GM23338 (cell line): ENCODE data around the gene THUMPD2. TPM values are rescaled to one million over a fixed set of nuclear protein-coding genes. Genes with fewer than 3 reads are reported as not detected.

Source experiments
- ATAC-seq: fragments of 200-7000 bp; cut with Tn5 transposase; 3 replicates; pipeline ENCODE4 v1.9.1; 2020
- DNase-seq: peaks from one replicate; pipeline ENCODE4 v3.0.0-alpha.2; 2015; ENCODE audit warnings: low spot score
- H2AFZ ChIP-seq: fragments of 200-600 bp; sonication (generic); 2 replicates; pipeline ENCODE4 v1.8.0; 2016; ENCODE audit warnings: antibody characterized with exemption, mild to moderate bottlenecking, moderate library complexity
- H3F3A ChIP-seq: fragments of 200-600 bp; sonication (generic); replicated peaks from 2 replicates; pipeline ENCODE4 v1.8.0; 2017; ENCODE audit warnings: antibody characterized with exemption, mixed run types, low read depth
- H3K27ac ChIP-seq: fragments of 200-600 bp; sonication (generic); 2 replicates; pipeline ENCODE4 v1.6.1; 2016; ENCODE audit warnings: low read depth
- H3K27me3 ChIP-seq: fragments of 200-600 bp; sonication (generic); 2 replicates; pipeline ENCODE4 v1.8.0; 2016; ENCODE audit warnings: mild to moderate bottlenecking, mixed run types, moderate library complexity; ENCODE audit not compliant: insufficient read depth
- H3K36me3 ChIP-seq: fragments of 200-600 bp; sonication (generic); 2 replicates; pipeline ENCODE4 v1.8.0; 2016; ENCODE audit warnings: mild to moderate bottlenecking; ENCODE audit not compliant: insufficient read depth
- H3K4me1 ChIP-seq: fragments of 200-600 bp; sonication (generic); 2 replicates; pipeline ENCODE4 v1.8.0; 2016; ENCODE audit warnings: mild to moderate bottlenecking, moderate library complexity; ENCODE audit not compliant: insufficient read depth
- H3K4me2 ChIP-seq: fragments of 200-600 bp; sonication (generic); 2 replicates; pipeline ENCODE4 v1.7.1; 2017; ENCODE audit warnings: mixed run types
- H3K4me3 ChIP-seq: fragments of 200-600 bp; sonication (generic); 2 replicates; pipeline ENCODE4 v1.6.1; 2016; ENCODE audit warnings: mixed run types
- H3K79me2 ChIP-seq: fragments of 200-600 bp; sonication (generic); replicated peaks from 2 replicates; pipeline ENCODE4 v1.8.0; 2017; ENCODE audit warnings: mild to moderate bottlenecking; ENCODE audit not compliant: insufficient read depth
- H3K9me2 ChIP-seq: fragments of 200-600 bp; sonication (generic); 2 replicates; pipeline ENCODE4 v1.8.0; 2017; ENCODE audit not compliant: insufficient read depth
- H4K20me1 ChIP-seq: fragments of 200-600 bp; sonication (generic); replicated peaks from 2 replicates; pipeline ENCODE4 v1.8.0; 2017; ENCODE audit warnings: mild to moderate bottlenecking; ENCODE audit not compliant: insufficient read depth
- H3K27ac Mint-ChIP-seq: 2 replicates; pipeline ENCODE4 v1.8.0; 2020; ENCODE audit warnings: inconsistent platforms, mild to moderate bottlenecking, moderate library complexity, mixed read lengths
- H3K27me3 Mint-ChIP-seq: 3 replicates; pipeline ENCODE4 v1.8.0; 2022; ENCODE audit warnings: low read depth, mild to moderate bottlenecking, moderate library complexity, mixed read lengths, inconsistent platforms; ENCODE audit not compliant: insufficient read depth, poor library complexity
- H3K36me3 Mint-ChIP-seq: 3 replicates; pipeline ENCODE4 v1.8.0; 2021; ENCODE audit warnings: low read depth, mild to moderate bottlenecking, inconsistent platforms, moderate library complexity, mixed read lengths
- H3K4me1 Mint-ChIP-seq: 3 replicates; pipeline ENCODE4 v1.8.0; 2020; ENCODE audit warnings: mild to moderate bottlenecking, inconsistent platforms, mixed read lengths
- H3K4me3 Mint-ChIP-seq: 3 replicates; pipeline ENCODE4 v1.8.0; 2021; ENCODE audit warnings: moderate library complexity, mild to moderate bottlenecking, inconsistent platforms, mixed read lengths
- H3K9me3 Mint-ChIP-seq: 3 replicates; pipeline ENCODE4 v1.8.0; 2020; ENCODE audit warnings: moderate library complexity, mild to moderate bottlenecking, inconsistent platforms, mixed read lengths
- CREB1 ChIP-seq: fragments of 250-450 bp; sonication (Bioruptor Pico); IDR thresholded peaks from 2 replicates; pipeline ENCODE4 v1.5.0; 2020; ENCODE audit warnings: low read depth, mild to moderate bottlenecking, moderate library complexity
- CTCF ChIP-seq, 2 experiments: fragments of 200-600 bp in 1 of 2; sonication (generic) in 1 of 2; conservative IDR thresholded peaks; 2 replicates each; pipeline versions ENCODE4 v1.5.1 to v1.6.1; 2016 to 2017; ENCODE audit warnings: antibody characterized with exemption in 2 of 2, low read depth in 2 of 2, mild to moderate bottlenecking in 2 of 2, moderate library complexity in 1 of 2
- ETS1 ChIP-seq: IDR thresholded peaks from 2 replicates; pipeline ENCODE4 v1.6.1; 2016; ENCODE audit warnings: antibody characterized with exemption
- EZH2 ChIP-seq: fragments of 200-600 bp; sonication (generic); IDR thresholded peaks from one replicate; pipeline ENCODE4 v1.8.0; 2017; ENCODE audit warnings: antibody characterized with exemption, mild to moderate bottlenecking, low read depth; ENCODE audit not compliant: unreplicated experiment
- JUNB ChIP-seq: IDR thresholded peaks from one replicate; pipeline ENCODE4 v1.6.1; 2016; ENCODE audit warnings: antibody characterized with exemption; ENCODE audit not compliant: unreplicated experiment
- NANOG ChIP-seq: IDR thresholded peaks from 2 replicates; pipeline ENCODE4 v1.6.1; 2016; ENCODE audit warnings: antibody characterized with exemption, borderline replicate concordance
- POLR2AphosphoS5 ChIP-seq: IDR thresholded peaks from 2 replicates; pipeline ENCODE4 v1.6.1; 2016; ENCODE audit warnings: antibody characterized with exemption, low read depth
- REST ChIP-seq: IDR thresholded peaks from one replicate; pipeline ENCODE4 v1.6.1; 2018; ENCODE audit warnings: antibody characterized with exemption; ENCODE audit not compliant: unreplicated experiment
- STAT1 ChIP-seq: IDR thresholded peaks from one replicate; pipeline ENCODE4 v1.6.1; 2016; ENCODE audit warnings: antibody characterized with exemption; ENCODE audit not compliant: unreplicated experiment
- ZNF114 ChIP-seq: fragments of 250-450 bp; sonication (Bioruptor Pico); IDR thresholded peaks from 2 replicates; pipeline ENCODE4 v1.5.0; 2020; ENCODE audit warnings: mild to moderate bottlenecking, moderate library complexity
- ZNF331 ChIP-seq: fragments of 250-450 bp; sonication (Bioruptor Pico); IDR thresholded peaks from 2 replicates; pipeline ENCODE4 v1.5.0; 2020; ENCODE audit warnings: low read depth, mild to moderate bottlenecking, moderate library complexity
- polyA plus RNA-seq: library from polyadenylated mRNA; unstranded; fragments of >200 nt; fragmentation: Nextera tagmentation; extraction: Ambion mirVana; gene quantifications from 2 replicates; pipeline ENCODE4 v1.2.1, GENCODE V29; 2016
- total RNA-seq: library from RNA; depleted of rRNA; stranded (reverse); fragments of >200 nt; shearing (Covaris generic); gene quantifications from 2 replicates; pipeline ENCODE4 v1.2.3, GENCODE V29; 2014

Gene THUMPD2
- total and polyA plus RNA-seq, 2 experiments from 2014 or later: 19.5 to 25.1 TPM

- no peak for TF ChIP-seq JUNB
- TF ChIP-seq NANOG: no peak
- no peak for TF ChIP-seq EZH2
- TF ChIP-seq ZNF114 (CRISPR knock-in tag): no peak
- no peak for TF ChIP-seq REST
- no peak for TF ChIP-seq ETS1
- no peak for TF ChIP-seq CREB1 (CRISPR knock-in tag)
Measured at GRCh38 chr2:39780825-39781600, 2.0 kb upstream of the THUMPD2 start (continued).

GRCh38 chr2:39779927-39780326 lies 869 bp upstream of the THUMPD2 start:
- H3K4me2 ChIP-seq: peak overlapping the region; percentile 61
- H3K9me2 ChIP-seq: no peaks in the 10 kb centered on the region
- no peak overlapping the region for H3K27ac ChIP-seq
- H3K4me1 ChIP-seq: peaks cover 32% of the 10 kb centered on the region
- no peak for DNase-seq
- no peaks in the 10 kb centered on the region; the same call in 1 of the 2 replicates for H4K20me1 ChIP-seq
- peaks cover 26% of the 10 kb centered on the region for H3K4me1 Mint-ChIP-seq
- peak overlapping the region; percentile 89; the same call in 2 of the 3 replicates for H3K4me3 Mint-ChIP-seq
- H2AFZ ChIP-seq: peak overlapping the region; percentile 87
- no peak for ATAC-seq
- H3K36me3 ChIP-seq: no peaks in the 10 kb centered on the region
- H3K4me3 ChIP-seq: peak overlapping the region; percentile 69; the same call in 1 of the 2 replicates
- peaks cover 3% of the 10 kb centered on the region for H3K9me3 Mint-ChIP-seq
- H3K36me3 Mint-ChIP-seq: peaks cover 22% of the 10 kb centered on the region
- no peaks in the 10 kb centered on the region for H3K27me3 ChIP-seq
- H3K27ac Mint-ChIP-seq: no peak overlapping the region
- TF ChIP-seq STAT1: no peak
- TF ChIP-seq POLR2AphosphoS5: no peak
- TF ChIP-seq ZNF331: no peak
- no peak for TF ChIP-seq CTCF (conservative IDR thresholded peaks at IDR 0.05; ENCODE audit: low read depth in 2 of 2)
- no peak for TF ChIP-seq NANOG
- TF ChIP-seq EZH2: no peak
- H3K79me2 ChIP-seq: peaks cover 38% of the 10 kb centered on the region
- H3K27me3 Mint-ChIP-seq: peaks cover 14% of the 10 kb centered on the region
- no peaks in the 10 kb centered on the region for H3F3A ChIP-seq
